ENCODE results near the gene RAPGEF5. TPM values are rescaled to one million over a fixed set of nuclear protein-coding genes. Genes with fewer than 3 reads are reported as not detected.

The RAPGEF5 gene
- polyA plus RNA-seq, 4 donors, result 5.4 to 33.4 (median 10.1) TPM

DNA sequence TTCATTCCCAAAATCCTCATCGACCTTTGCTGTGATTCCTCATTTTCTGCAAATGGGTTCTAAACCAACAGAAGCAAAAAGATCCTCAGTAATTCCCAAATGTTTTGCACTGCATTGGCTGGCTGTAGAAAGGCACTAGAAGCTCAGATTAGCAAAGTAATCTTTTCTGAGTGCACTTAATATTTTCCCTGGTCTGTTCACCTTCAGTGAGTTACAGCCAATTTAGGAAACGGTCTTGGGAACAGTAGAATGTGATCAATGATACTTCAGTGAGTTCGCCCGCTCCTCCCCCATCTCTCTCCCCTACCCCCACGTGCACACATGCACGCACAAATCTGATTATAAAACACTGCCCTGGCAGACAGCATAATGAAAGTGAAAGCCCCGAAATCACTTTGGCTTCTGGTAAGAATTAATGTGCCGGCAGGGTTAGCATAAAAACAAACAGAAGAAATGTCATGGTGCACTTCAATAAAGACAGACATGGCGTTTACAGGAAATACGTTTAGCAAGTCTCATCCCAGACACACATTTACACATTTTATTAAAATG, 209.9 kb downstream of the RAPGEF5 start:
- no peak overlapping the region for H3K4me3 ChIP-seq (ENCODE audit: low read depth in 1 of 3, low read length in 3 of 3)
- H3K9me3 ChIP-seq (ENCODE audit: control insufficient read depth in 2 of 2, insufficient read depth in 1 of 2, low read depth in 1 of 2, low read length in 1 of 2), result no peaks in the 10 kb centered on the region
- WGBS, 3 donors, result 50 to 63% (median 56%) methylated on average over 10 of the region's 10 CpGs
- H3K27me3 ChIP-seq (ENCODE audit: control insufficient read depth in 3 of 3, insufficient read depth in 3 of 3, low read length in 3 of 3), result no peaks in the 10 kb centered on the region
- no peaks in the 10 kb centered on the region for H3K4me1 ChIP-seq (ENCODE audit: control insufficient read depth in 3 of 3, insufficient read depth in 2 of 3, low read depth in 1 of 3, low read length in 2 of 3)
- H3K27ac ChIP-seq (ENCODE audit: low read depth in 1 of 3, low read length in 2 of 3), result no peak overlapping the region
- H3K36me3 ChIP-seq (ENCODE audit: control insufficient read depth in 3 of 3, insufficient read depth in 2 of 3, low read depth in 1 of 3, low read length in 3 of 3), result peaks cover 3 to 18% (median 7%) of the 10 kb centered on the region in 3 donors
- DNase-seq (peak in 1 of 2 donors; percentile 29), FAIRE-seq (no peak)

DNA sequence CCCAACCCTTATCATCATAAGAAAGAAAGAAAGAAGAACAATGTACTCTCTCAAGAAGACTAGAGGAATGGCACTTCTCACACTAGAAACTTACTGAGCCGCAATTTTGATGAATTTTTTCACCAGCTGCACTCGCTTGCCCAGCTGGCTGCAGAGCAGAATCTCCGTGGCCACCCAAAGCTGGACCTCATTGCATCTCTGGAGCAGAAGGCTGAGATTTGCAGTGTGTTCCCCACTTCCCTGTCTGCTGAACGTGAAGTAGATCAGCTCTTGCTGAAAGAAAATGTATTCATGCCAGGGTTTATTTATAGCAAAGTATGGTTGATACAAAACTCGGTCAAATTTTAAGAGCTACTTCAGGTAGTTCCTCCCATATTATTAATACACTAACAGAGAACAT, 212.0 kb downstream of the RAPGEF5 start:
- peaks cover 3 to 22% (median 9%) of the 10 kb centered on the region in 3 donors for H3K36me3 ChIP-seq (ENCODE audit: control insufficient read depth in 3 of 3, insufficient read depth in 2 of 3, low read depth in 1 of 3, low read length in 3 of 3)
- H3K27me3 ChIP-seq (ENCODE audit: control insufficient read depth in 3 of 3, insufficient read depth in 3 of 3, low read length in 3 of 3), result no peaks in the 10 kb centered on the region
- H3K9me3 ChIP-seq (ENCODE audit: control insufficient read depth in 2 of 2, insufficient read depth in 1 of 2, low read depth in 1 of 2, low read length in 1 of 2), result no peaks in the 10 kb centered on the region
- DNase-seq (no peak), FAIRE-seq (no peak)
- H3K4me1 ChIP-seq (ENCODE audit: control insufficient read depth in 3 of 3, insufficient read depth in 2 of 3, low read depth in 1 of 3, low read length in 2 of 3), result no peaks in the 10 kb centered on the region
- WGBS, 3 donors, result 80 to 88% (median 81%) methylated on average over 5 of the region's 5 CpGs
- H3K4me3 ChIP-seq (ENCODE audit: low read depth in 1 of 3, low read length in 3 of 3), result no peak overlapping the region
- H3K27ac ChIP-seq (ENCODE audit: low read depth in 1 of 3, low read length in 2 of 3), result no peak overlapping the region

DNA sequence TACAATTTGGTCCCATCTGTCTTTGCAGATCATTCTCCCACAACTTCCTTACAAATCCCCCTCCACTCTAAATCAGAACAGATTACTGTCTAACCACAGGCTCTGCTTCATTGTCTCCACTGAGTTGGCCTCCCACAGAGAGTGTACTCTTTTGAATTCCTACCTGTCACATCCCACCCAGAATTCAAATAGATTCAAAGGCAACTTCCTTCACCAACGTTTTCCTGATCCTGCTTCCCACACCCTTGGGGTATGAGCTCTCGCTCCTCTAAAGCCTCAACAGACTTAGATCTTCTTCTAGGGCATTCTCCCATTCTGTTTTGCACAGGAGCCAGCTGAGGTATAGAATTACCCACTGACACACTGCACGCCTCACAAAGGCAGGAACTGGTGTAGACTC, 213.5 kb downstream of the RAPGEF5 start:
- H3K36me3 ChIP-seq (ENCODE audit: control insufficient read depth in 3 of 3, insufficient read depth in 2 of 3, low read depth in 1 of 3, low read length in 3 of 3), result peaks cover 0 to 33% (median 13%) of the 10 kb centered on the region in 3 donors

DNA sequence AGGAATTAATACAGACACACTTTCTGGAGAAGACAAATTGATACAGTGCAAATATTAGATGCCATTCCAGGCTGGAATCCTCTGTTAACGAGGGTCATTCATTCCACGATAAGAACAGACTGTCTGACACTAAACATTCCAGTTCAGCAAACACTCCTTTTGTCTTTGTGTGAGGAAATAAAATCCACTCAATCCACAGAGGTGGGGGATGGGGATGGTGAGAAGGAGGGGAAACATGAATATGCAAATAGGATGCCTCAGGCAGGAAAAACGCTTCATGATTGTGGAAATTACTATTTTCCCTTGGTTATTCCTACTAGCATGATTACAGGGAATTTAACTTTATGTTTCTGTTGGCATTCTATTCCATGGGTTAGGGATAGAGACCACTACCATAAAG, 214.4 kb downstream of the RAPGEF5 start:
- Histone ChIP-seq H3K27ac (ENCODE audit: low read depth in 1 of 3, low read length in 2 of 3) (no peak overlapping the region), H3K4me3 (ENCODE audit: low read depth in 1 of 3, low read length in 3 of 3) (no peak overlapping the region), H3K27me3 (ENCODE audit: control insufficient read depth in 3 of 3, insufficient read depth in 3 of 3, low read length in 3 of 3) (no peaks in the 10 kb centered on the region), H3K36me3 (ENCODE audit: control insufficient read depth in 3 of 3, insufficient read depth in 2 of 3, low read depth in 1 of 3, low read length in 3 of 3) (peaks cover 0 to 39% (median 14%) of the 10 kb centered on the region in 3 donors), H3K9me3 (ENCODE audit: control insufficient read depth in 2 of 2, insufficient read depth in 1 of 2, low read depth in 1 of 2, low read length in 1 of 2) (peaks cover 0 to 5% of the 10 kb centered on the region in 2 donors), H3K4me1 (ENCODE audit: control insufficient read depth in 3 of 3, insufficient read depth in 2 of 3, low read depth in 1 of 3, low read length in 2 of 3) (no peaks in the 10 kb centered on the region)
- no peak for FAIRE-seq
- no peak for DNase-seq
- 70 to 85% (median 85%) methylated on average over 3 of the region's 3 CpGs for WGBS, 3 donors

More for the DNA sequence above, 213.5 kb downstream of the RAPGEF5 start:
- no peaks in the 10 kb centered on the region for H3K4me1 ChIP-seq (ENCODE audit: control insufficient read depth in 3 of 3, insufficient read depth in 2 of 3, low read depth in 1 of 3, low read length in 2 of 3)
- WGBS, 3 donors, result 75 to 77% (median 77%) methylated on average over 3 of the region's 3 CpGs
- H3K27ac ChIP-seq (ENCODE audit: low read depth in 1 of 3, low read length in 2 of 3), result no peak overlapping the region
- FAIRE-seq, result no peak
- H3K9me3 ChIP-seq (ENCODE audit: control insufficient read depth in 2 of 2, insufficient read depth in 1 of 2, low read depth in 1 of 2, low read length in 1 of 2), result peaks cover 0 to 5% of the 10 kb centered on the region in 2 donors
- DNase-seq, result no peak
- H3K27me3 ChIP-seq (ENCODE audit: control insufficient read depth in 3 of 3, insufficient read depth in 3 of 3, low read length in 3 of 3), result no peaks in the 10 kb centered on the region
- H3K4me3 ChIP-seq (ENCODE audit: low read depth in 1 of 3, low read length in 3 of 3), result no peak overlapping the region

DNA sequence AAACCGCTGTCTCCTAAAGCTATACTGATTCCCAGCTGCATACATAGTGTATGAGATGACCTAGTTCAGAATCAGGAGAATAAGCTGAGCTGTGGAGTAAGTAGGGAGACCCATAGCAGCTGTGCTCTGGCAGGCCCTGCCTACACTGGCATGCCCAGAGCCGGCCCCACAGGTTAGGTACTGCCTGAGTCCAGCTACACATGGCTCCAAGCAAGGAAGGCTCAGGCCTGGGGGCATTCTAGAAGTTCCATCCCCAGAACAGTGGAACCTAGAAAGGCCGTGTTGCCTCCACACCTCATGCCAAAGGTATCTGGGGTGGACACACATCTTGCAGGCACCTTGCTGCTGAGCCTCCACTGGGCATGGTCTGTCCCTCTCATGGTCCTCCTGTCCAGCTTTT, 215.6 kb downstream of the RAPGEF5 start:
- no peak for FAIRE-seq
- H3K27me3 ChIP-seq (ENCODE audit: control insufficient read depth in 3 of 3, insufficient read depth in 3 of 3, low read length in 3 of 3), result no peaks in the 10 kb centered on the region
- H3K27ac ChIP-seq (ENCODE audit: low read depth in 1 of 3, low read length in 2 of 3), result no peak overlapping the region
- DNase-seq, result no peak
- peaks cover 0 to 5% of the 10 kb centered on the region in 2 donors for H3K9me3 ChIP-seq (ENCODE audit: control insufficient read depth in 2 of 2, insufficient read depth in 1 of 2, low read depth in 1 of 2, low read length in 1 of 2)
- peaks cover 0 to 37% (median 17%) of the 10 kb centered on the region in 3 donors for H3K36me3 ChIP-seq (ENCODE audit: control insufficient read depth in 3 of 3, insufficient read depth in 2 of 3, low read depth in 1 of 3, low read length in 3 of 3)
- WGBS, 3 donors, result 88 to 96% (median 95%) methylated on average over 3 of the region's 3 CpGs
- H3K4me3 ChIP-seq (ENCODE audit: low read depth in 1 of 3, low read length in 3 of 3), result no peak overlapping the region
- H3K4me1 ChIP-seq (ENCODE audit: control insufficient read depth in 3 of 3, insufficient read depth in 2 of 3, low read depth in 1 of 3, low read length in 2 of 3), result no peaks in the 10 kb centered on the region

DNA sequence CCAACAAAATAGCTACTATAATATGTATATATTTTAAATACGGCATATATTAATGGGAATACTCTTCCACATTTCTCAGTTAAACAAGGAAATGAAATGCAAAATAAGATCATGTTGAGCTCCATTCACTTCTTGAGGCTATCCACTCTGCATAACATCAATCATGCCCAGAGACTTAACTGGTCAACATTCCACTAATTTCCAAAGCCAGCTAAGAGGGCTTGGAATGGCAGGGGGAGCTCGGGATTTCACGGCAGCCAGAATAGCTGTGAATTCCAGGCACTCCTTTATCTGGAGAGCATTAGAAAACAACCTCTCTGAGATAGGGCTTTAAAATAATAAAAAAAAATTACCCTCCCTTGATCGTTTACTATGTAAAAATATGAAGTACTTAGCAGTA, 216.4 kb downstream of the RAPGEF5 start:
- Histone ChIP-seq H3K27me3 (ENCODE audit: control insufficient read depth in 3 of 3, insufficient read depth in 3 of 3, low read length in 3 of 3) (no peaks in the 10 kb centered on the region), H3K4me3 (ENCODE audit: low read depth in 1 of 3, low read length in 3 of 3) (no peak overlapping the region), H3K27ac (ENCODE audit: low read depth in 1 of 3, low read length in 2 of 3) (no peak overlapping the region), H3K36me3 (ENCODE audit: control insufficient read depth in 3 of 3, insufficient read depth in 2 of 3, low read depth in 1 of 3, low read length in 3 of 3) (peaks cover 0 to 36% (median 17%) of the 10 kb centered on the region in 3 donors), H3K4me1 (ENCODE audit: control insufficient read depth in 3 of 3, insufficient read depth in 2 of 3, low read depth in 1 of 3, low read length in 2 of 3) (no peaks in the 10 kb centered on the region), H3K9me3 (ENCODE audit: control insufficient read depth in 2 of 2, insufficient read depth in 1 of 2, low read depth in 1 of 2, low read length in 1 of 2) (peaks cover 0 to 5% of the 10 kb centered on the region in 2 donors)
- WGBS, 3 donors, result 80 to 85% (median 82%) methylated on average over 4 of the region's 4 CpGs
- no peak for FAIRE-seq
- DNase-seq, result no peak

DNA sequence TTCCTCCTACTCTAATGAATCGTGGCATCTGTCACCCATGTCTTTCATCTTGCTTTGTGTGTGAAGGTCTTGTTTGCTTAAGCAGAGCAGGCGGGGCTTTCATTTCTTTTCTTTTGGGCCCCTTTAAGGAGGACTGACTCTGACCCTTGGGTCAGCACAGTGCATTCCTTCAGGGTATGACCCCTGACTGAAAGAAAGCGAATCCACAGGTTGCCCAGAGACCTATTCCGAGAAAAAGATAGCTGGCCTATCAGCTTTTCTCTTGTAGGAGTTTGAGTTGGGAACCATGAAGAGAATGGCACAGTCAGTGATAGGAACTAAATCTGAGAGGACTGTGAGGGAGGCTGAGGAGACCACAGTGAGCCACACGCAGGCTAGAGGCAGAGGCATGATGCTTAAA, 218.1 kb downstream of the RAPGEF5 start:
- Histone ChIP-seq H3K9me3 (ENCODE audit: control insufficient read depth in 2 of 2, insufficient read depth in 1 of 2, low read depth in 1 of 2, low read length in 1 of 2) (peaks cover 0 to 5% of the 10 kb centered on the region in 2 donors), H3K27ac (ENCODE audit: low read depth in 1 of 3, low read length in 2 of 3) (no peak overlapping the region), H3K36me3 (ENCODE audit: control insufficient read depth in 3 of 3, insufficient read depth in 2 of 3, low read depth in 1 of 3, low read length in 3 of 3) (peaks cover 2 to 31% (median 18%) of the 10 kb centered on the region in 3 donors), H3K4me3 (ENCODE audit: low read depth in 1 of 3, low read length in 3 of 3) (no peak overlapping the region), H3K4me1 (ENCODE audit: control insufficient read depth in 3 of 3, insufficient read depth in 2 of 3, low read depth in 1 of 3, low read length in 2 of 3) (no peaks in the 10 kb centered on the region), H3K27me3 (ENCODE audit: control insufficient read depth in 3 of 3, insufficient read depth in 3 of 3, low read length in 3 of 3) (no peaks in the 10 kb centered on the region)
- FAIRE-seq, result no peak
- 92 to 95% (median 94%) methylated on average over 5 of the region's 5 CpGs for WGBS, 3 donors
- DNase-seq, result no peak

DNA sequence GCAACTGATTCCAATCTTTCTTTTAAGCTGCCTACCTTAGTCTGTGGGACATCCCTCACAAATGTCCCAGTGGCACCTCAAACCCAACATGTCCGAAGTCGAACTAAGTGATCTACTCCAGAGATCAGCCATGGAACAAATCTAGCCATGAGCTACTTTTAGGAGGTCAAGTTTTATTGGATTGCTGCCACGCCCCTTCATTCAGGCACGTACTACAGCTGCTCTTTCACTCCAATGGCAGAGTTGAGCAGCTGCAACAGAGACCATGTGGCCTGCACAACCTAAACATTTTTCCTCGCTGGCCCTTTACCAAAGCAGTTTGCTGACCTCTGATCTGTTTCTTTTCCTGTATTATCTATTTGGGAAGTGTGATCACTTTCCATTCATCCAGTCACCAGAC, 218.8 kb downstream of the RAPGEF5 start:
- no peak overlapping the region for H3K4me3 ChIP-seq (ENCODE audit: low read depth in 1 of 3, low read length in 3 of 3)
- H3K27ac ChIP-seq (ENCODE audit: low read depth in 1 of 3, low read length in 2 of 3), result no peak overlapping the region
- peaks cover 2 to 33% (median 15%) of the 10 kb centered on the region in 3 donors for H3K36me3 ChIP-seq (ENCODE audit: control insufficient read depth in 3 of 3, insufficient read depth in 2 of 3, low read depth in 1 of 3, low read length in 3 of 3)
- H3K9me3 ChIP-seq (ENCODE audit: control insufficient read depth in 2 of 2, insufficient read depth in 1 of 2, low read depth in 1 of 2, low read length in 1 of 2), result peaks cover 0 to 5% of the 10 kb centered on the region in 2 donors
- no peaks in the 10 kb centered on the region for H3K27me3 ChIP-seq (ENCODE audit: control insufficient read depth in 3 of 3, insufficient read depth in 3 of 3, low read length in 3 of 3)
- DNase-seq (no peak), FAIRE-seq (no peak)
- WGBS, 3 donors, result 70 to 81% (median 71%) methylated on average over 5 of the region's 5 CpGs
- no peaks in the 10 kb centered on the region for H3K4me1 ChIP-seq (ENCODE audit: control insufficient read depth in 3 of 3, insufficient read depth in 2 of 3, low read depth in 1 of 3, low read length in 2 of 3)

DNA sequence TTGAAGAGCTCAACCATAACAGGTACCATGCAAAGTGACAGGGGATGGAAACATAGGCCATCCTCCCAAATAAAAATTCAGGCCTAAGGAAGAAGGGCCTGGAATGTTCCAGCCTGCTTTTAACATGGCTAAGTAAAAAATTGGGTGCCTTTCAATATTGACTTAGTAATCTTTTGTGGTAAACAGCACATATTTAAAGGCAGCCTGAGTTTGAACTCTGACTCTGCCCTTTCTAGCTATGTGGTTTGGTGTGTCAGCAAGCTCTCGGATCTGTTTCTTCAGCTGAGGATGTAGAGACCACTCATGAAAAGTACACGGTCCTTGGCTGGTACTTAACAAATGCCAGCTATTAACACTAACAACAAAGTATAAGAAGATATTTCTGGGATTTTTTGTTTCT, 219.5 kb downstream of the RAPGEF5 start:
- no peaks in the 10 kb centered on the region for H3K27me3 ChIP-seq (ENCODE audit: control insufficient read depth in 3 of 3, insufficient read depth in 3 of 3, low read length in 3 of 3)
- no peaks in the 10 kb centered on the region for H3K4me1 ChIP-seq (ENCODE audit: control insufficient read depth in 3 of 3, insufficient read depth in 2 of 3, low read depth in 1 of 3, low read length in 2 of 3)
- FAIRE-seq (no peak), DNase-seq (no peak)
- H3K9me3 ChIP-seq (ENCODE audit: control insufficient read depth in 2 of 2, insufficient read depth in 1 of 2, low read depth in 1 of 2, low read length in 1 of 2), result peaks cover 0 to 5% of the 10 kb centered on the region in 2 donors
- H3K36me3 ChIP-seq (ENCODE audit: control insufficient read depth in 3 of 3, insufficient read depth in 2 of 3, low read depth in 1 of 3, low read length in 3 of 3), result peaks cover 2 to 37% (median 15%) of the 10 kb centered on the region in 3 donors
- H3K27ac ChIP-seq (ENCODE audit: low read depth in 1 of 3, low read length in 2 of 3), result no peak overlapping the region
- H3K4me3 ChIP-seq (ENCODE audit: low read depth in 1 of 3, low read length in 3 of 3), result no peak overlapping the region
- WGBS, 3 donors, result 88 to 96% (median 90%) methylated on average over 2 of the region's 2 CpGs

Data from small intestine (tissue), 7 donors.